GM18868 (cell line): ENCODE results near the gene PDSS2.
"Not testable (repeated sequence)": the region's sequence is repeated elsewhere in the genome, so short reads cannot be mapped to it uniquely, and the experiment has no call there.

ENCODE experiments used
- ATAC-seq: cut with Tn5 transposase; IDR thresholded peaks from one replicate; pipeline ENCODE4 v1.9.1; 2021; ENCODE audit warnings: mild to moderate bottlenecking, moderate library complexity; ENCODE audit not compliant: unreplicated experiment

The PDSS2 gene

DNA sequence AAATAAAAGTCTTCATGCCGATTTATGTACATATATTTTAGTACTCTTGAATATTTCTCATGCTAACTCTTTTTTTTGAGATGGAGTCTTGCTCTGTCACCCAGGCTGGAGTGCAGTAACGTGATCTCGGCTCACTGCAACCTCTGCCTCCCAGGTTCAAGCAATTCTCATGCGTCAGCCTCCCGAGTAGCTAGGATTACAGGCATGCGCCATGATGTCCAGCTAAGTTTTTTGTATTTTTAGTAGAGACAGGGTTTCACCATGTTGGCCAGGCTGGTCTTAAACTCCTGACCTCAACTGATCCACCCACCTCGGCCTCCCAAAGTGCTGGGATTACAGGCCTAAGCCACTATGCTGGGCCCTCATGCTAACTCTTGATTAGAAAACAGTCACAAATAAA is 179.4 kb downstream of the PDSS2 start:
- ATAC-seq, result not testable (repeated sequence)

DNA sequence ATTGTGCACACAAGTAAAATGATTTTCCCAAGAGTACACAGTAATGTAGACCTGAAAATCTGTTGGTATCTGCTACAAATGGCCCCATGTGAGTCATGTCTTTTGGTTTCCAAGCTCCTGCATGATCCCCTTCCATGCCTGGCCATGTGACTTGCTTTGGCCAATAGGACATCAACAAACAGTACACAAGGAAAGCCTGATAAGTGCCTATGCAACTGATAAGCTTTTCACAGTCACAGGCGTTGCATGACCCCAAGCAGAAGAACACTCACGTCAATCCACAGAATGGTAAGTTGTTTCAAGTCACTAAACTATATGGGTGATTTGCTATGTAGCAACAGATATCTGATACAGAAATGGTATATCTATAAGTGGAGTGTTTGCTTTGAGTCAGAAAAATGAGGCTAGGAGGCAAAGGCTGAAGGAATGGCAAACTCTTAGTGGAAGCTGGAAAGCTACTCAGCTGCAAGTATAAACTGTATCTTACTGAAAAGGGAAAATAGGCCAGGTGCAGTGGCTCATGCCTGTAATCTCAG is 184.0 kb downstream of the PDSS2 start:
- no peak for ATAC-seq

DNA sequence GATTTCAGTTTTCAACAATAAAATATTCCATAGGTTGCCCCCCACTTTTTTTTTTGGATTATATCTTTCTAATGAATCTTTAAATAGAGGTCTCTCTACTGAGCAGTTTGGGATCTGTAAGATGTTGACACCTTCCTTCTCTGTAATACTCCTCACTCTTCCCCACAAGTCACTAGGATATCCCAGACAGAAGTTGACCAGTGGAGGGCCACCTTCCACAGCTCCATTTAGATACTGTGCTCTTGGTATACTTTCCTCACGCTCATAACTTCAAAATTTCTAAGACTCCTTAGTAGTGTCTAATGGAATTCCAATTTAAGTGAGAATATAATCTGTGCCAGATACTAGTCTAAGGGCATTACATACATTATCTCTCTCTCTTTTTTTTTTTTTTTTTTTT is 185.1 kb downstream of the PDSS2 start:
- ATAC-seq, result no peak

DNA sequence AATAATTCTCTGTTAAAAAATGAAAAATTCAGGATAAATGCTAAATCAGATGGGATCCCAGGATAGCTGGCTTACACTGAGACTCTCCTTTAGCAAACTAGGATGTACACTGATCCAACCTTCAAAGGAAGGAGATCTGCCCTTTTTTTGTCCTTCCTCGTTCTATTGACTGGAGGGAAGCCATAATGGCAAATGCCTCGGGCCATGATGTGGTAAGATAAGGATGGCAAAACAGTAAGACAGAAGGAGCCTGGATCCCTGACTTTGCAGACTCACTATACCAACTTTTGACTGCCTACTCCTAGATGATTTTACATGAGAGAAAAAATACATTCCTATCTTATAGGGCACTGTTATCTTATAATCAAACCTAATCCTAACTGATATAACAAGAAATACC is 187.1 kb downstream of the PDSS2 start:
- no peak for ATAC-seq

DNA sequence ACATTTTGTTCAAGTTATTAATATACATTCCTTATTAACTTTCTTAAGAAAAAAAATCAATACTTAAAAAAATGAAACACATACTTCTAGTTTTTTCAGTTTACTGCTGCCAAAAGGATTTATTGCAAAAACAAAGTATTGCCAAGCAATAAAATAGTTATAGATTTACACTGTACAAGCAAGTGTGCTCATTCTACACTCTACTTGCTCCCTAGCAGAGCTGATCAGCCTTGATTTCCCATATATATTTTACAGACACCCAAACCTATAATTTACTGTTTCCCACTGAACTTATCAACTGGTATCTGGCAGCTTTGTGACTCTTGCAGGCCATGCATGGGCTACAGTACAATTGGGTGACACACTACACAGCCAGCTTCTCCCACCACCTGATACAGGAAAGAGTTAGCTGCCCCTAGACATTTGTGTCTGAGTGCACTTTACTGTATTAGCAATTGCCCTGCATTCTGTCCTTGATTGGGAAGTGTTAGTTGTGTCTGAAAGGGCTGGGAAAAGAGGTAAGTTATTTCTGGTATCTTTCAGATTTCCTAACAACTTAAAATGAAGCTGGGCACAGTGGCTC is 188.1 kb downstream of the PDSS2 start:
- no peak for ATAC-seq

DNA sequence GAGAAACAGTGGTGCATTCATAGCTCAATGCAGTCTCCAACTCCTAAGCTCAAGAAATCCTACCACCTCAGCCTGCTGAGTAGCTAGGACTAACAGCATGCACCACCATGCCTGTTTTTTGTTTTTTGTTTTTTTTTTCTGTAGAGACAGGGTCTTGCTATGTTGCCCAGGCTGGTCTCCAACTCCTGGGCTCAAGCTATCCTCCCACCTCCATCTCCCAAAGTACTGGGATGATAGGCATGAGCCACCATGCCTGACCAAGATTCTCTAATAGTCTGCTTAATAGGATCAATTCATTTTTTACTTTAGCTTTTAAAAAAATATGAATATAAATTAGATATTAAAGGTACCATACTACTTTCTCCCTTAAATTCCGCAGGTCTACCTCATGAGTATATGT is 191.7 kb downstream of the PDSS2 start:
- ATAC-seq, result no peak

DNA sequence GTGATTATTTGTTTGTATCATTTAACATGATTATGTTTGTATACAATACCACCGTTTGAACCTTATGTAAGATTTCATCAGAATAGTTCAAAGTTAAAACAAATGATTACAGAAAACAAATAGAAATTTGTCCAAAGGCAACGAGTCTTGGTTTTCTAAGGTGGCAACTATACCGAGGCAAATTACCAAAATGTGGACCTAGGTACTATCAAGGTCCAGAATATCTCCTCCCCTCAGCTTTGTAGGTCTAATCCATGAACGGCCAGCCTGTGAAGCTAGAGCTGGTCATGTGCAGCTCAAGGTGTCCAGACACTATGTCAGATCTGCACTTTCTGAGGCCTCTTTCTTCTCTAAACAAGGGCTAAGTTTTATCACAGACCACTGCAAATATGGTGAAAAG is 192.4 kb downstream of the PDSS2 start:
- no peak for ATAC-seq

DNA sequence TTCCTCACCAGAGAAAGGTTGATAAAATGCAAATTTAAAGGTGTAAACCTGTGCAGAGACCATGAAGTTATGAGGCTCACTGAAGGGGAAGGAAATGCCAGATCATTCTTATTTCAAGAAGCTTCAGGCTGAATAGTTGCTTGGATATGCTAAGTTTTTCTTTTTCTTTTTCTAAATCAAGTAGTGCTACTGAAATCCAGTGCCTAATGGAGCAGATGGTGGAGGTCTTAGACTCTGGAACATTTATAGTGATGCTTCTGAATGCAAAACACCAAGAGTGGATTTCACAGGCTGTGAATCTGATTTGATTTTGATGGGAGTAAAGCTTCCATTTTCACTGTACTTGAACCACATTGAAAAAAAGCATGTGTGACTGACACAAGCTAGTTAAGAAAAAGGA is 192.8 kb downstream of the PDSS2 start:
- ATAC-seq, result no peak

DNA sequence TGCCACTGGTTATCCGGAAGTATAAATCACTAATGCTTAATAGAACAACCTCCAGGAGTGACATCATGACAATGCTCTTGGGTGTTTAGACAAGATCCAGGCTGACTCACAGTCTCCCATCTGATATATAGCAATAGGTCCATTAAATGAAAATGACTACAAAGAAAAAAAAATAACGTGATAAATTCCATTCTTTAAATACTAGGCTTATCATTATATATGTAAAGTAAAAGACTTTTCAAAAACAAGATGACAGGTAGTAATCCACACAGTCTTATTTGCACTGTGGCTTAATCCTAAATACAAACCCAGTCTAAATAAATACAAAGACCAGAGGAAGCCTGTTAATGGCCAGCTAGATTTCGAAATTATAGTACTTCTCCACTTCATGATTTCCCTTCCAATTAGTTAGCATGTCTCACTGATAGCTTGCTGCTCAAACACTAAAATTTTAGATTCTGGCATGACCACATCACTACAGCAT is 195.0 kb downstream of the PDSS2 start:
- no peak for ATAC-seq

DNA sequence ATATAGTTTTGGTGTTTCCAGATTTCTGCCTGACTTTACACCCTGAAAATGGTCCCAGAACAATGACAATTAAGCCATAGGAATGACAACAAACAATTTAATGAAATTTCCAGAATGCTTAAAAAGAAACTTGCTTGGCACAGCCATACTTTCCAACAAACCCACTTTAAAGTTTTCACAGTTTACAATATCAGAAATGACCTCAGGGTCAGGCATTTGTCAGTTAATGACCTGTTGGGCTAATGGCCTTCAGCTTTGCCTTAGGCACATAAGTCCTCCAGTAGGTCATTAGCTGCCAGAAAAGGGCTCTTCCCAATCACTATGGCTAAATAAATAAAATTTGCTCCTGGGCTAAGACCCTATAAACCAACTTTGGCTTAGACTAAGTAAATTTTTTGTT is 199.4 kb downstream of the PDSS2 start:
- ATAC-seq, result no peak

DNA sequence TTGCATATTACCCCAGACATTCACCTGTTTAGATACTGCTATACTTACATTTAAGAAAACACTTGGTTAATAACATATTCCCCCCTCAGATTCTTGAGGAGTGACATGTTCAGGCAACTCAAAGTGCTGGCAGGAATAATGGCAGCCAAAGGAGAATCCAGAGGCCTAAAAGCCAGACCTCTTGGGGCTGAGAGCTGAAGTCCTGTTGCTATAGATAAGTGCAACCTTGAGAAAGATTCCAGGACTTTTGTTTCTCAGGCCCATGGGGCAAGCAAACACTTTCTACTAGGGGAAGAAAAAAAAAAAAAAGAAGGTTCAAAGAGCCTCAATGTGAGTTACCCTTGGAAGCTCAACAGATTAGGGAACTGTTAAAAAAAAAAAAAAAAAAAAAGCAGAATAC is 211.2 kb downstream of the PDSS2 start:
- ATAC-seq, result no peak

DNA sequence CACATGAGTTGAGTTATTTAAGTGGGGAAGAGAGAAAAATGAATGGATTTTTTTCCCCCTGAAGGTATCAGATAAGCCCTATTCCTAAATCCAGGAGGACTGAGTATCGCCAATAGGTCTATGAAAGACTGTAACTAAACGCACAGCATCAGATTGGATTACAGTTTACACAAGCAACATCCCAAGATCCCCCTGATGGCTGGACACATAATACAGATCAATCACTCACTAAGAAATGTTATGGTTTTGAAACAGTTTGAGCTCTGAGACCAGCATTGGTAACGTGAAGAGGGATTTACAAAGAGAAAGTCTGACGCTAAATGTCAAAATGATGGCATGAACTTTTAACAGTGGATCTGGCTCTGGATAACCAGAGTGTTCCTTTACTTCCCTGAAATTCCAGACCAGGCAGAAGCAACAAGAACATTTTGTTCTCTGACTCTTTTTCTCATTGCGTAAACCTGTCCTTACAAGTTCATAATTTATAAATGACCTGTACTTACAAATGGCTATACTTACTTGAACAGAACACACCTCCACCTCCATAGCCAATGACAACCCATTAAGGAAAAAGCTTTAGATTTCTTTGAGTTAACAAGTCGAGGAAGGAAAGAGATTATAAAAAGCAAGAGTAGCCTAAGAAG is 212.3 kb downstream of the PDSS2 start:
- no peak for ATAC-seq

DNA sequence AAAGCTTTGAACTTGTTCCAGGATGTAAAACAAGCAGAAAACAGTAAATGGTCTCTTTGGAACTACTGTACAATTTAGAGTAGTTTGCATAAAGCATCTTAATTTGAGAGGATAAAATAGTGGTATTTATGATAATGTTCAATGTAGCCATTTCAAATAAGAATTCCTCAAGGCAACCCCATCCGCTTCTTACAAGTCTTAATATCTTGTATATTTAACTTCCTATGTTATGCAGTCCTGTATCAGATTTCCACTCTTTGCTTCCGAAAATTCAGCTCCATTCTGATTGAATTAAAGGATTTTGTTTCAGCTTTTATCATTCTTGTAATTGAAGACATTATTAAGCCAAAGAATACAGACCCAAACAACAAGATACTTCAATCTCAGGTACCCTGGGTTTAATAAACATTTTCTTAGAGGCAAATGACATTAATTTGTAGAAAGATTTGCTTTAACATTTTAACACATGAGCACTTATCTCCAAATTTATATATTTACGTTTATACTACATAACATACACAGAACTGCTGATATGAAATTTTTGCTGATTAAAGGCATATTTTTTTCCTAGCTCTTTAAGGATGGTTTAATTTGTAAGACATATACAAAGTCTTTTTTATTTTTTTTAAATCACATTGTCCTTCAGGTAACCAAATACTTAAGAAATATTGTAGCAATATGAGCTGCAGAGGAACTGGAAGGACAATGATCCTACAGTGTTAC is 213.0 kb downstream of the PDSS2 start:
- ATAC-seq, result no peak

DNA sequence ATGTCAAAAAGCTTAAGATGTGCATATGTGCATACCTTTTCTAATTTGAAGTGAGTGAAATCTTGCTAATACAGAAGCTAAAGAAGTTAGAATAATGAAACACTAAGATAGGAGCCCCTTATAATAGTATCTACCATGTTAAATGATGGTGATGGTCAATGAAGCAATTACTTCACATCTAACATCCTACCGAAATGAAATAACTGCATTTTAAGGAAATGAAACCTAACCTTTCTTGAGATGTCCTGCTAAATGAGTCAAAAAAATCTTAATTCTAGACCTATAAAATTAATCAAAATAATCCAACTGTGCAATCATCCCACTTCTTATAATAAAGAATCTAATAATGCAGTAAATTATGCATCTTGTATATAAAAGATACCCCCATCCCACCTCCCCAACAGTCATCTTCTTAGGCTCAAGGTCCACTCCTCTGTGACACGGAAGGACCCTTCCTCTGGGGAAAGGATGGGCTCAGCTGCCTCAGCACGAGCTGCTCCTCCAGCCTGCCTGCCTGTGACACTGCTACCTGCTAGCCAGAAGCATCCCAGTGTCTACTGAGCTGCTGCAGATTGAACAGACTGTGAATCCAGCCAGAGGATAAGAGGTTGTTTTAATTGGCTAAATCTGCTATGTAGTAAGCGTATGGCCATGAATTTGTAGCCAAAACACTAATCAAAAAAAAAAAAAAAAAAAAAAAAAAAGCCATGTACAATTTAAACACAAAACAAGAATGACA is 214.5 kb downstream of the PDSS2 start:
- no peak for ATAC-seq

DNA sequence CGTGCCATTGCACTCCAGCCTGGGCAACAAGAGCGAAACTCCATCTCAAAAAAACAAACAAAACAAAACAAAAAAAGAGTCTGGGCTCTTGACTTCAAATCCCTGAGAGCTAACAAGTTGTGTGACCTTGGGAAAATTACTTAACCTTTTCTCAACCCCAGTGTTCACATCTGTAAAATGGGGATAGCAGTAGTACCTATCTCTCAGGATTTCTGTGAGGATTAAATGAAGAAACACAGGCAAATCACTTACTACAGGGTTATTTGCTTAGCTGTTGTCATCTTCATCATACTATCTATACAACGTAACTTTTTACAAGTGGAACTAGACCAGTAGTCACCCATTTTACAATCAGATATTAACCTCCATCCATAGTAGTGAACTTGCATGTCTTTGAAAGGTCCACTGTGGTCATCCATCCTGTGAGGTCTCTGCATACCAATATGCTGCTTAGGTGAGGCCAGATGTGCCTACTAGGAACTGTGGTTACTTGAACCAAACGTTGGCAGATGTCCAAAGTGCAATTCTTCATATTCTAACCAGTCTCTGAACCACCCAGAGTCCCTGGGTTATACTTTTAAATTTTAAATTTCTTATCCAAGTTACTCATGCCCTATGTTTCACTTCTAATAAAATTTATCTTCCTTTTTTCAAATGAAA is 215.2 kb downstream of the PDSS2 start:
- ATAC-seq, result no peak

DNA sequence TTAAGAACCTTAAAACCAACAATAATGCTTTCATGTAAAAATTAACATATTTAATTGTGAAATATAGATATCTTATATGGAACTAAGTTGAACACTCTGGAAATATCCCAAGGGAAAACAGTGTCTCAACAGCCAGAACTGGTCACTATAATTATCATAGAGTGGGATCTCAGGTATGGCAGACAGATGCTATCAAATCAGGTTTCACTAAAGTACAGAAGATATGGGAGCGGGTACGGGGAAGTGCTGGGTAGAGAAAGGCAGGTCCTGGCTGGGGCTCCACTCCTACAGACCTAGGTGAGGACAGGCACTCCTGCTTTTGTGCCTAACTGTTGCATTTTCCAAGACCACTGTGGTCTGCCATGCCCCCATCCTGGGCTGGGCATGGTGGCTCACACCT is 215.9 kb downstream of the PDSS2 start:
- no peak for ATAC-seq

DNA sequence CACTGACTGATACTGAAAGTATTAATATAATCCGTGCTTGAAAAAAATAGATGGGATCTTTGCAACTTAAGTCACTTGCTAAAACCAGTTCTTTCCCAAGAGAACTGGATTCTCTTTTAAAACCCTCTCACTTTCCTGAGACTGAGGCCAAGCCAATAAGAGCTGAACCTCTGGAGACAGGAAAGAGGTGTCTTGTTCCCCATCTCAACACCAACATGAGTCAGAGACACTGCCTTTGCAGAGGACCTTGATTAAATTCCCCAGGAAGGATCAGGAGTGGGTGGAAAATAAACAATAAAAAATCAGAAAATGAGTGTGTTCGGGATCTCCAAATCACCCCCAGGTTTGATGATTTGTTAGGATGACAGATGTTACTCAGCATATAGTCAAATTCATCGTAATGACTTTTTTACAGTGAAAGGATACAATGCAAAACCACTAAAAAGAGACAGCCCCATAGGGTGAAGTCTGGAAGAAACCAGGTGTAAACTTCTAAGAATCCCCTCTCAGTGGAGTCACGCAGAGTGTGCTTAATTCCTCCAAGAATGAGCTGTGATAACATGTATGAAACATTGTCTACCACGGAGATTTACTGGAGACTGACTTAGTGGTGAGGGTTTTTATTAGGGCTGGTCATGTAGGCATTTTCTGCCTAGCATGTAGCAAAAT is 221.2 kb downstream of the PDSS2 start:
- ATAC-seq, result no peak

DNA sequence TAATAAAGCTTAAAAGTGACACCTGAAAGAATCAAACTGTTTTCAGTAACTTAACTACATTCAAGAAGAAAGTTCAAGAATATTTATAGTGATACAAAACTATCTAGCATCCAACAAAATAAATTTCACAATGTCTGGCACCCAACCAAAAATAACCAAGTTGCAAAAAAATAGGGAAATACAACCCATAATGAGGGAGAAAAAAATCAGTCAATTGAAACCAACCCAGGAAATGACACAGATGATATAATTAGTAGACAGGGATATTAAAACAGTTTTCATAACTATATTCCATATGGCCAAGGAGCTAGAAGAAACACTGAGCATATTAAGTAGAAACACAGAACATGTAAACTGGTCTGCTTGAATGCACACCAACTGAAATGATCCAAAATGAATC is 223.9 kb downstream of the PDSS2 start:
- ATAC-seq, result no peak

DNA sequence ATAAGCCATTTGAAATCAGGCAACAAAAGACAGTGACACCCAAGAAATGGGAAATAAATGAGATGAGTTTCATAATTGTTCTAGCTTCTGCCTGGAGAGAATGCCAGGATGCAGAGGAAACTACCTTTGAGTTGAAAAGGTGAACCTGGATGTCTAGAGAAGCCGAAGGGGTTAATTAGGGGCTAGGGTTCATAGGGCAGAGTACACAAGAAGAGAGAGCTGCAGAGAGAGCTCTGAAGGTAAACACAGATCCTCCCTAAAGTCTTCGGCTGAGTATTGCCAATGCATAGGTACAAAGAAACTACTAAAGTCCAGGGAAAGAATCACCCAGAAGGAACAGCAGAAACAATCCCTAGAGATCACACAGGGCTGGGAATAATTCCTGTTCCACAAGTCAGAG is 224.4 kb downstream of the PDSS2 start:
- ATAC-seq, result no peak

DNA sequence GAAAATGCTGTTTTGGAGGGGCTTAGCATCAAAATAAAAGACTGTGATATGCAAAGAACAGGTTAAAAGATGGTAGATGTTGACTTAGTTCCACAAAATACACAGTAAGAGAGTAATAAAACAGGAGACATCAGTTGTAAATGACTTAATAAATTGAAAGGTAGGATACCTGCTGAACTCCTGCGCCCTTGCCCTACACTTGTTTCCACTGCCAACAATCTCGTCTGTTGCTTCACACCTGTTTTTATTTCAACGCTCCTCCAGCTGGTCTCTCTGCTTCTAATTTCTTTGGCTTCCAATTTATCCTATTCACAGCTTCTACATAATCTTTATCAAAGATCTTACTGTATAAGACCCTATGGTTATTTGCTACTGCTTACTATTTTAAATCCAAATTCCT is 228.1 kb downstream of the PDSS2 start:
- ATAC-seq, result no peak
